ENCODE data around the gene GCG.

The GCG gene

GRCh38 chr2:162152147-162152546 lies at the start of gene GCG:
Gene GCG (minus strand): TSS chr2:162152247. CDS start chr2:162149178, 3,069 bp downstream.
- in situ Hi-C loops (cut with MboI; ENCODE audit: low sequenced_read_pairs), result loop anchor here (10.0 kb wide), 1 partner anchor 143 kb away; no protein-coding TSS in a partner anchor

GRCh38 chr2:162200636-162201035 lies 48.6 kb upstream of the GCG start:
- in situ Hi-C loops (cut with MboI; ENCODE audit: low sequenced_read_pairs), result no loop called here

- in situ Hi-C loops (cut with MboI; ENCODE audit: low sequenced_read_pairs), result no loop called here
Observed at GRCh38 chr2:162199913-162200312, 47.9 kb upstream of the GCG start.

- in situ Hi-C loops (cut with MboI; ENCODE audit: low sequenced_read_pairs), result no loop called here
Observed at GRCh38 chr2:162198239-162198638, 46.2 kb upstream of the GCG start.

- in situ Hi-C loops (cut with MboI; ENCODE audit: low sequenced_read_pairs), result no loop called here
Observed at GRCh38 chr2:162197069-162197825, 45.2 kb upstream of the GCG start.

GRCh38 chr2:162196638-162197037 lies 44.6 kb upstream of the GCG start:
- in situ Hi-C loops (cut with MboI; ENCODE audit: low sequenced_read_pairs), result no loop called here

- in situ Hi-C loops (cut with MboI; ENCODE audit: low sequenced_read_pairs), result no loop called here
Observed at GRCh38 chr2:162188451-162188850, 36.4 kb upstream of the GCG start.

- in situ Hi-C loops (cut with MboI; ENCODE audit: low sequenced_read_pairs), result no loop called here
Observed at GRCh38 chr2:162185541-162186232, 33.6 kb upstream of the GCG start.

GRCh38 chr2:162184821-162185450 lies 32.9 kb upstream of the GCG start:
- in situ Hi-C loops (cut with MboI; ENCODE audit: low sequenced_read_pairs), result no loop called here

- in situ Hi-C loops (cut with MboI; ENCODE audit: low sequenced_read_pairs), result no loop called here
Observed at GRCh38 chr2:162184359-162184758, 32.3 kb upstream of the GCG start.

GRCh38 chr2:162182395-162182794 lies 30.3 kb upstream of the GCG start:
- in situ Hi-C loops (cut with MboI; ENCODE audit: low sequenced_read_pairs), result no loop called here

- in situ Hi-C loops (cut with MboI; ENCODE audit: low sequenced_read_pairs), result no loop called here
Observed at GRCh38 chr2:162177301-162177700, 25.3 kb upstream of the GCG start.

- in situ Hi-C loops (cut with MboI; ENCODE audit: low sequenced_read_pairs), result no loop called here
Observed at GRCh38 chr2:162175714-162176113, 23.7 kb upstream of the GCG start.

- in situ Hi-C loops (cut with MboI; ENCODE audit: low sequenced_read_pairs), result no loop called here
Observed at GRCh38 chr2:162174746-162175145, 22.7 kb upstream of the GCG start.

- in situ Hi-C loops (cut with MboI; ENCODE audit: low sequenced_read_pairs), result no loop called here
Observed at GRCh38 chr2:162172802-162173370, 20.8 kb upstream of the GCG start.

- in situ Hi-C loops (cut with MboI; ENCODE audit: low sequenced_read_pairs), result no loop called here
Observed at GRCh38 chr2:162166745-162167144, 14.7 kb upstream of the GCG start.

- in situ Hi-C loops (cut with MboI; ENCODE audit: low sequenced_read_pairs), result no loop called here
Observed at GRCh38 chr2:162166174-162166573, 14.1 kb upstream of the GCG start.

GRCh38 chr2:162164802-162165201 lies 12.8 kb upstream of the GCG start:
- in situ Hi-C loops (cut with MboI; ENCODE audit: low sequenced_read_pairs), result no loop called here

- in situ Hi-C loops (cut with MboI; ENCODE audit: low sequenced_read_pairs), result loop anchor here (10.0 kb wide), 1 partner anchor 135 kb away; no protein-coding TSS in a partner anchor
Observed at GRCh38 chr2:162159446-162159845, 7.4 kb upstream of the GCG start.

GRCh38 chr2:162156149-162156548 lies 4.1 kb upstream of the GCG start:
- in situ Hi-C loops (cut with MboI; ENCODE audit: low sequenced_read_pairs), result loop anchor here (10.0 kb wide), 1 partner anchor 139 kb away; no protein-coding TSS in a partner anchor

- in situ Hi-C loops (cut with MboI; ENCODE audit: low sequenced_read_pairs), result loop anchor here (10.0 kb wide), 1 partner anchor 140 kb away; no protein-coding TSS in a partner anchor
Observed at GRCh38 chr2:162155093-162155492, 3.0 kb upstream of the GCG start.
